GM18951 (cell line): ENCODE measurements around the gene FHL5.

Source experiments
- POLR2A ChIP-seq: IDR thresholded peaks from 4 replicates; pipeline ENCODE4 v1.6.1; 2011; ENCODE audit warnings: mild to moderate bottlenecking; ENCODE audit not compliant: insufficient read length, insufficient read depth; ENCODE audit errors: extremely low read depth
- in situ Hi-C: fragments of 300-500 bp; cut with MboI; formaldehyde crosslinking; loops from one replicate; pipeline ENCODE4 v1.12.0; 2022; ENCODE audit warnings: low sequenced_read_pairs, mixed read lengths, inconsistent platforms; ENCODE audit not compliant: unreplicated experiment

FHL5 gene

GRCh38 chr6:96563853-96564252 lies 925 bp downstream of the FHL5 start:
- no peak for TF ChIP-seq POLR2A
- in situ Hi-C loops = no loop called here

GRCh38 chr6:96570053-96570452 lies 7.1 kb downstream of the FHL5 start:
- TF ChIP-seq POLR2A = no peak
- in situ Hi-C loops = no loop called here

GRCh38 chr6:96571551-96571950 lies 8.6 kb downstream of the FHL5 start:
- TF ChIP-seq POLR2A = no peak
- in situ Hi-C loops = no loop called here

- no peak for TF ChIP-seq POLR2A
- in situ Hi-C loops = no loop called here
Measured at GRCh38 chr6:96575359-96575758, 12.4 kb downstream of the FHL5 start.

- in situ Hi-C loops = no loop called here
- no peak for TF ChIP-seq POLR2A
Measured at GRCh38 chr6:96576221-96576620, 13.3 kb downstream of the FHL5 start.

- in situ Hi-C loops = no loop called here
- TF ChIP-seq POLR2A = no peak
Measured at GRCh38 chr6:96582021-96582420, 19.1 kb downstream of the FHL5 start.

GRCh38 chr6:96582436-96582835 lies 19.5 kb downstream of the FHL5 start:
- TF ChIP-seq POLR2A = no peak
- in situ Hi-C loops = no loop called here

GRCh38 chr6:96604420-96604819 lies 41.5 kb downstream of the FHL5 start:
- in situ Hi-C loops = no loop called here

GRCh38 chr6:96608074-96608473 lies 45.1 kb downstream of the FHL5 start:
- TF ChIP-seq POLR2A = no peak
- in situ Hi-C loops = no loop called here

More at GRCh38 chr6:96604420-96604819, 41.5 kb downstream of the FHL5 start:
- no peak for TF ChIP-seq POLR2A

GRCh38 chr6:96610019-96610418 lies 47.1 kb downstream of the FHL5 start:
- no peak for TF ChIP-seq POLR2A
- in situ Hi-C loops = no loop called here

- in situ Hi-C loops = no loop called here
- no peak for TF ChIP-seq POLR2A
Measured at GRCh38 chr6:96611342-96611991, 48.5 kb downstream of the FHL5 start.

GRCh38 chr6:96613291-96613999 lies 50.5 kb downstream of the FHL5 start:
- no peak for TF ChIP-seq POLR2A
- in situ Hi-C loops = no loop called here

GRCh38 chr6:96620851-96621250 lies 57.9 kb downstream of the FHL5 start:
- in situ Hi-C loops = loop anchor here (10.0 kb wide), 1 partner anchor 434 kb away; no protein-coding TSS in a partner anchor
- no peak for TF ChIP-seq POLR2A

GRCh38 chr6:96621983-96622382 lies 59.1 kb downstream of the FHL5 start:
- no peak for TF ChIP-seq POLR2A
- in situ Hi-C loops = loop anchor here (10.0 kb wide), 1 partner anchor 433 kb away; no protein-coding TSS in a partner anchor

GRCh38 chr6:96624957-96625356 lies 62.0 kb downstream of the FHL5 start:
- no peak for TF ChIP-seq POLR2A
- in situ Hi-C loops = loop anchor here (10.0 kb wide), 1 partner anchor 430 kb away; no protein-coding TSS in a partner anchor
